AML-193 (cell line): Measurements from ENCODE around the gene CYTH4.
A peak's percentile ranks its signal among the peaks of the same experiment; 100 is the strongest.

Experiments used
- DNase-seq, 2 experiments: peaks; one replicate each; lab custom pipeline; 2025; lab: John Stamatoyannopoulos, UW

The CYTH4 gene

DNA sequence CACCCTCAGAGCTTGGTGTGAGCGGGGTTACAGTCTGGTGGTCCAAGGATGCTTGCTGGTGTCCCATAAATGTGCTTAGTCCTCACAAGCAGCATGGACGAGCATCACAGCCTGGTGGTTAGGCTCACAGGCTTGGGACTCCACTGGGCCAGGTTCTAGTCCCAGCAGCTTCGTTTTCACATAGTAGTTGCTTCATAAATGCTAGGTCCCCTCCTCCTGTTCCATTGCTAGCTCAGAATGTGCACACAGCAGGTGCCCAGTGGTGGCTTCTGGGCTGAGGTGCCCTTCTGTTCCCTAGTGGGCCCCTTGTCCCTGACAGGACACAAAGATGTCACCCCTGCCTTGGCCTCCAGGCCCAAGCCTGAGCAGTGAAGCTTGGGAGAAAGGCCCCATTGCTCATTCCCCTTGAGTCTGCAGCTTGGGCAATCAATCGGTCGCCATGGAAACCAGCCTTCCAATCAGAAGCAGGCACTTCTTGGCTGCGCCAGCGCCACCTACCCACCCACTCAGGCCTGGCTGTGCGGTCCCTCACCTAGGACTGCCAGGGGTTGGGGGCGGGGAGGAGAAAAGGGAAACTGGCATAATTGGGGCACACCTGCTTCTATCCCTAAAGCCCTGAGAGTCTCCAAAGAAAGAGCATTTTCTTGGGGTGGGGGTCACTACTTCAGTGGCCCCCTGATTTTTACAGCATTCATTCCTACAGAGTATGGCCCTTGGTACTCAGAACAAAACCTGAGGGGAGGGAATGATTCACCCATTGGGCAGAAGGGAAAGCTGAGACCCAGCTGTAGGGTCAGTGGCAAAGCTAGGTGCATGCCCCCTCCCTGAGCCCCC is 48.1 kb downstream of the CYTH4 start:
- DNase-seq, result peak; percentile 38 to 56

DNA sequence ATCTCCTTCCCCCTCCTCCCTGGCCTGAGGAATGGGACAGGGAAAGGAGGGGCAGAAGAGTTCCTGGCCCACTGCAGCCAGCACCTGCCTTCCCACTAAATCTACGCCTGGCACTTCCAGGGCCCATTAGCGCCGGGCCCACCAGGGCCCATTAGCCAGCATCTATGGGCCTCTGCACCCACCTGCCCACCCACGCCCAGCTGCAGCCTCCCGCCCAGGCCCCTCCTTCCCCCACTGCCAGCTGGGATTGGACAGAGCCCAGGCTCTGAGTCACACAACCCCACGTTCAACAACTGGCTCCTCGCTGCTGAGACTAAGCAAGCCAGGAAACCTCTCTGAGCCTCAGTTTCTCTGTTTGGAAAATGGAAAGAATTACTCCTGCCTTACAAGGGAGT is 48.7 kb downstream of the CYTH4 start:
- DNase-seq, result no peak

DNA sequence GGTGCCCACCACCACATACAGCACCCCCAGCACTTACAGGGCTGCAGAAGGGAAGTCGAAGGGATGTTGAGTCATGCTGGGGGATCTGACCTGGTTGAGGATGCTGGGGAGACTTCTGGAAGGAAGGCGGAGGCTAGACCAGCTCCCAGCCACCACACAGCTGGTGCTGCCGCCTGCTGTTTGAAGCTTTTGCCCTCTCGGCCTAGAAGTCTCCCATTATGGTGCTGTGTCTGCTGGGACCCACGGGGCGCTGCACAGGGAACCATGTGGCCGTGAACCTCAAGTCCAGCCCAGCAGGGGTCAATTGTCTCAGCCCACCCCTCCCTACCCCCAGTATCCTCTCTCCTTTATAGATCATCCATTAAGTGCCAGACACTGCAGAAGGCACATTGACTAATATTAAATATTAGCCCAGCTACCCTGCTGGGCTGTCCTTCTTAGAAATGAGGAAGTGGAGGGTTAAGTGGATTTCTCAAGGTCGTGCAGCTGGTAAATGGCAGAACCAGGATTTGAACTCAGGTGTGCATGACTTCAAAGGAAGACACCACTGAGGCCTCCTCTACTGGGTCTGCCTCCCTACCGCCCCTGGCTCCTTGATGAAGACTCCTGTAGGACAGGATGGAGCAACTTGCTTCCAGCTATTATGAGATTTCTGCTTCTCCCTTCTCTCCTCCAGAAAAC is 49.7 kb downstream of the CYTH4 start:
- peak; percentile 41 to 60 for DNase-seq

DNA sequence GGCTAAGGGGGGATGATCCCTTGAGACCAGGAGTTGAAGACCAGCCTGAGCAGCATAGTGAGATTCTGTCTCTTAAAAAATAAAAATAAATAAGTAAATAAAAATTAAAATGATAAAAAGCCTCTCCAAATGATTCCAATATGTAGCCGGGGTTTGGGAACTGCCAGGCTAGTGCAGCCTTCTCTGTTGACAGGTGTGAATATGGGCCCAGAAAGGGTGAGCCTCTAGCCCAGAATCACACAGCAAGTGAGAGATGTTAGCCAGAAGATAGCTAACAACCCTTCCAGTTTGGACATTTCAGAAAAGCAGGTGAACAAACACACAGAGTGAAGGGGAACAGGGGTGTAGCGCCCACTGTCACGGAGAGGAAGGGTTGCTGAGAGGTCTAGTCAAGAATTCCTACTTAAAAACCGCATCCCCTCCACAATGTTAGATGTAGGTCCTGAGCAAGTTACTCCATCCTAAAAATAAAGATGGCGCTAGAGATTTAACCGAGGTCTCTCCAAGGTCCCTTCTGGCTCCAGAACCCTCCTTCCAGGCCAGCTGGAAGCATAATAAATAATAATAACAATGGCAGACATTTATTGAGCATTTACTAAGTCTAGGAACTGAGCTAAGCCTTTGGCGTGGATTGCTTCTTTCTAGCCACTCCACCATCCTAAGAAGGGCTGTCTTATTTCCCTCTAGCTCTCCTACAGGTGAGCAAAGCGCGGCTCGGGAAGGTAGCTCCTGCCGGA is 51.6 kb downstream of the CYTH4 start:
- DNase-seq, result no peak

DNA sequence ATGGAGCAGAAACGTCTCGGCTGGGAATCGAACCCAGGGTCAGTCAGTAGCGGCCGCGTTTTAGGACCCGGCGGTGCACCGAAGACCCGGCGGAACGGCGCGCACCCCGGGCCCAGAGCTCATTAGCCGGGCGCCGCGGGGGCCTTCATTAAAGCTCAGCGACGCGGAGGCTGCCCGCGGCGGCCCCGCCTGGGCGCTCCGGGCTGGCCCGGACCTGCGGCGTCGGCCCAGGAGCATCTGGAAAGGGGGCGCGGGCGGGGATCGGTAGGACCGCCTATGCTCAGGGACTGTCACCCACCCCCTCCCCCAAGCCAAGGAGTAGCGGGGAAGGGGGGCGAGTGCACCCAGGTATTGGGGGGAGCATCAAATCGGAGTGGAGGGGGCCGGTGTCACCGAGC is 52.2 kb downstream of the CYTH4 start:
- no peak for DNase-seq

DNA sequence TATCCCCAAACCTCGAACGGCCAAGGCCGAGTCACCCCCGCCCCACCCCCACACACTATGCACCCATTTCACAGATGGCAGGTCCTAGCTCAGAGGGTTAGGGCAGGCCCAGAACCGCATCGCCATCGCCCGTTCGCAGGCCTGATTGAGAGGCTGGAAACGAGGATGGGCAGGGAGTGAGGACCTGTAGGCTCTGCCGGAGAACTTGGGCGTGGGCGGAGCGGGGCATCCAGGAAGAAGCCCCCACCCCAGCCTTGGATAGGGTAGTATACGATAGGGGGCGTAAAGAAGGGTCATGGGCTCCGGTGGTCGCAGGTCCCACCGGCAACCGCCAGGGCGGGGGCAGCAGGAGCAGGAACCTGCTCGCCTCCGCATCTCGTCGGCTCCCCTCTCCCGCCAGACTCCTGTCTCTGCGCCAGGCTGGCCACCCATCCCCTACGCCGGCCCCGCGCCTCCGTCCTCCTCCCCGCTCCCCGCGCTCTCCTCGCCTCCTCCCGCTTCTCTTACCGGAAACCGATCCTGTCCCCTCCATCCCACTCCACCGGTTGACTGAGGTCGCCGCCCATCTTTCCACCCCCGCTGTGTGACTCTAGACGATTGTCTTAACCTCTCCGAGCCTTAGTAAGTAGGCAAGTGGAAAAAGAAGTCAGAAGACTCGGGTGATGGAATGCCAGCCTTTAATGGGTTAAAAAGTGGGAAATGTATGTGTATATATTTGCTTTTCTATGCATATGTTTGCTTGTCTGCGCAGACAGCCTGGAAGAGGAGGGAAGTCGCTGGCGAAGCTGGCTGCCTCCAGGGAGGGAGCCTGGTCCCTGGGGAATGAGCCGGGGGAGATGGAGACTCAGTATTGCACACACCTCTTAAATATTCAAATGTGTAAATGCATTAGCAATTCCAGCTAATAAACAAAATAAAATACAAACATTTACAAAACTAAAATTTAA is 52.8 kb downstream of the CYTH4 start:
- no peak for DNase-seq

DNA sequence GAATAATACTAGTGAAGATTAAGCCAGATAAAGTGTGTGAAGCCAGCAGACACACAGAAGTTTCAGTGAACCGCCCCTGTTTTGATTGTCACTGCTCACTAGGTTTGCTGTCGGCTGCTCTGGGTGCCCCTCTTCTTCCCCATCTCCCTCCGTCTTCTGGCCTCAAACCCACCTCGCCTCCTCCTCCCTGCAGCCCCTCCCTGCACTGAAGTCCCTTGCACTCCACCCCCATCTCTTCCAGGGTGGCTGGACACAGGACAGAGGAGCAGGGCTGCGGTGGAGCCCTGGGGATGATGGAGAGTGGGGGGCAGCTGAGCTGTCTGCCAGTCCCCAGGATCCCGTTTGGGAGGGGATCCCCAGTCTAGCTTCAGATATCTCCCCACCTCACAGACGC is 53.5 kb downstream of the CYTH4 start:
- DNase-seq, result no peak

DNA sequence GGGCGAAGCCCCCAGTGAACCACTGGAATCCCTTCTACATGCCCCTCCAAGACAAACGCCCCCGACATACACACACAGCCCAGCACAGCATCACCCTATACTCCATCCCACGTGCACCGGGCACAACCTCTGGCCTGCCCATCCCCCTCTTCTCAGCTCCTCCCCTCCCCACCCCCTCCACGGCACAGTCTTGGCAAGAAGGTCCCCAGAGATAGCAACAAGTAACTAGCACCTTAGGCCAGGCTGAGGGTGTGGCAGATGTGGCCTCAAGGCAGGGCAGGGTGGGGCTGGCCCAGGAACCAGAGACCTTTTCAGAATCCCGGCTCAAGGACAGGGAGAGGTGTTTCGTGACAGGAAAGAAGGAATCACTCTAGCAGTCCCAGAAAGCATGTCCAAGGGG is 54.3 kb downstream of the CYTH4 start:
- no peak for DNase-seq

DNA sequence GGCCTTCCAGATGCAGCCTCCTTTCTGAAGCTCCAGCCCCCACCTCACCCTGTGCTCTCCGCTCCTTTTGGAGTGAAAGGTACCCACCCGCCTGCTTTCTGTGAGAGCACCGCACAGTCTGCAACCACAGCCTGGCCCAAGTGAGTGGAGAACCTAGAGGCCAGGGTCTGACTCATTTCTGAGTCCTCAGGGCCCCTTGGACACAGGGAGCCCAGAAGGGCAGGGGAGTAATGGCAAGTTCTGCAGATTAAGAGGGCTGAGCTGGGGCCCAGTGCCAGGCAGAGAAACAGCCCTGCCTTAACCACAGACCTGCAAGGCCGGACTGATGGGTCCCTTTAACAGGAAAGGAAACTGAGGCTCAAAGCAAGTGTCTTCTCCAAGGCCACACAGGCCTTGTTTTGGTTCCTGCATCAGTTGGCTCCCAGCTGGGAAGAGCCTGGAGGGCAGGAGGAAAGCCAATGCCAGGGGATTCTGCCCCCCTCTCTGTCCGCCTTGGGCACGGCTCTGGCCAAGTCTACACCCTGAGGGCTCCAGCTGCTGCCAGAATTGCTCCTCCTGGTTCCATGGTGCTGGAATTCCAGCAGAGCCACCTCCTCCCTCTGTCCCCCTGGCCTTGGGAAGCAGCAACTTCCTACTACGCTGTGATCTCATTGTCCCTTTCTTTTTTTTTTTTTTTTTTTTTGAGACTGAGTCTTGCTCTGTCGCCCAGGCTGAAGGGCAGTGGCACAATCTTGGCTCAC is 55.1 kb downstream of the CYTH4 start:
- DNase-seq, result no peak

DNA sequence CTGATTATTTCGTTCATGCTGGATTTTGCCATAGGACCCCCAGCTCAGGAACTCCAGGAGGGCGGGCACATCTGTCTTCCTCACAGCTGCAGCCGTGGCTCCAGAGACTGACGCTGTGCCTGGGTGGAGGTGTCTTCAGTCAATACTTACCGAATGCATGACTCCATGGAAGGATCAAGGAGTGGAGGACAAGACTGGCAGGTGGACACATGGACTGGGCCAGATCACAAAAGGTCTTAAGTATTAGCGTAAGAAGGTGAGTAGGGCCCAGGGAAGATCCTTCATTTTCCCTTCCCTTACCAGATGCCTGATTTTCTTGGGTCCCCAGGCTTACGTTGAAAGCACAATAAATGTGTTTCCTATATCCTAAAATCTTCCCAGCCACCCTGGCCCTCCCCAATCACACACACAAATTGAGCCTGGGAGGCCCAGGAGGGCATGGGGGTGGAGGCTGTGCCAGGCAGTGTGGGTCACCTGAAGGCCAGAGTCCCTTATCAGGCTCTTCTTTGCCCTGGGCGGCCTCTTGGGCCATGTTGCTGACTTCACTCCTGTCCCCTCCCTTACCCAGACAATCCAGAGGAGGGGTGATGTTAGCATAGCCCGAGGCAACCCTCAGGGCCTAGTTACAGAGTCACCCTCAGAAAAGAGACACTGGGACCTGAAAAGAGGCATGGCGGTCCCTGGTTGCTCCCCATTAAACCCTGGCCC is 56.4 kb downstream of the CYTH4 start:
- no peak for DNase-seq

DNA sequence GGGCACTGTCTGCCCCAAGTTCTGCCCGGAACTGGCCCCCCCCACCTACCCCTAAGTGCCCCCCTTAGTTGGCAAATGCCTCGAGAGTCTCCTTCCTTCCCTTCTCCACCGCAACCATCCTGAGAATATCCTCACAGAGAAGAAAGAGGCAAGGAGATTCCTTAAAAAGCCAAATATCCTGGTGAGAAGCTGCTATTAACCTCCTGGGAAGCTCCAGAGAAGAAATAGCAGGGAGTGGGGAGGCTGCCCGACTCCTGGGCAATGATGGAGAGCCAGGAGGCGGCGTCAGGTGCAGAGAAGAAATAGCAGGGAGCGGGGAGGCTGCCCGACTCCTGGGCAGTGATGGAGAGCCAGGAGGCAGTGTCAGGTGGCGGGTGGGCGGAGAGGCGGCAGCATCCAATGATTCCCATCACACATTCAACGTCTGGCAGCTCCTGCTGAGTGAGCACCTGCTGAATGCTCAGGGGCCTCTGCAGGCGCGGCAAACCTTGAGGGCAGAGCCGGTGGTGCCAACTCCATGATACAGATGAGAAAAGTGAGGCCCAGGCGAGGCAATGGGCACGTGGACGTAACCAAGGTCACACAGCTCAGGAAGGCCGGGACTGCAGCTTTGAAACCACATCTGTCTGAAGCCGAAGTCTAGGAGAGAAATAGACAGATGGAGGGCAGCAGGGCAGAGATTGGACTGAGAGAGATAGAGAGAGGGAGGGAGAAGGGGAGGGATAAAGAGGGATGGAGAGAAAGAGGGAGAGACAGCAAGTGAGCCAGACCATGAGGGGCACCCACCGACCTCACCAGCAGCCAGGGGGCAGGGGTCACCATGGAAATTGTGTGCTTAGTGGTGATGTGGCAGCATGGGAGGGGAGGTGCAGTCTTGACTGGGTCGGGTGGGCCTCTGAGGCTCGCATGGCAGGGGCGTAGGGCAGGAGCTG is 58.3 kb downstream of the CYTH4 start:
- DNase-seq, result no peak

DNA sequence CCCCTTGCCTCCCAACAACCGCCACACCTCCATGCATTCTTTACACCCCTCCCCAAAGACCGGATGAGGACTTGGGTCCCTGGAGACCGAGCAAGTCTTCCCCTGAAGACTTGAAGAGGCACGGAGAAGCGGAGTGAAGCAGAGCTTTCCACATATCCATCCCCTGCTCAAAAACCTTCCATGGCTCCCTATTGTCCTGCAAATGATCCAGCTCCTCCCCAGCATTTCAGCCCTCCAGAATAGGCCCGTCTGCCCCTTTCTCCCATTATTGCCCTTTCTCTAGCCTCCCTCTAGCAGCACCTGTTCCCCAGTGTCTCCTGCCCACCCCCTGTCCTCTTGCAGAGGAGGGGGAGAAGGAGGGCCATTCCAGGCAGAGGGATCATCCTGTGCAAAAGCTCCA is 59.8 kb downstream of the CYTH4 start:
- no peak for DNase-seq

DNA sequence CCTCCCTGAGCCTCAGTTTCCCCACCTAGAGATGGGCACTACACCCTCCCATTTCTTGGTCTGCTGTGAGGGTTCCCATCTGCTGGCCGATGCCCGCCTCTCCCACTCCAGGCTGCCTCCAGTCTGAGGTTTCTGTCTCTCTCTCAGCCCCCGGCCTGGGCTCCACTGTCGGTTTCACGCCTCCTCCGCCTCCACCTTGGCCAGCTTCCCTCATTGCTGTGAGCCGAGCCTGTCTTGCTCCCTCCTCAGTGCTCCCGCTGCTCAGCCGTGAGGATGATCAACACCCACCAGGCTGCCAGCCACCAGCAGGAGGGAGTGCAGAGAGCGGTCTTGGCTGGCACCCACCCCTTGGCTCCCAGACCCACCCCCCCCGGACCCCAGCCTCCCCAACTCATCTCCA is 61.0 kb downstream of the CYTH4 start:
- DNase-seq, result no peak

DNA sequence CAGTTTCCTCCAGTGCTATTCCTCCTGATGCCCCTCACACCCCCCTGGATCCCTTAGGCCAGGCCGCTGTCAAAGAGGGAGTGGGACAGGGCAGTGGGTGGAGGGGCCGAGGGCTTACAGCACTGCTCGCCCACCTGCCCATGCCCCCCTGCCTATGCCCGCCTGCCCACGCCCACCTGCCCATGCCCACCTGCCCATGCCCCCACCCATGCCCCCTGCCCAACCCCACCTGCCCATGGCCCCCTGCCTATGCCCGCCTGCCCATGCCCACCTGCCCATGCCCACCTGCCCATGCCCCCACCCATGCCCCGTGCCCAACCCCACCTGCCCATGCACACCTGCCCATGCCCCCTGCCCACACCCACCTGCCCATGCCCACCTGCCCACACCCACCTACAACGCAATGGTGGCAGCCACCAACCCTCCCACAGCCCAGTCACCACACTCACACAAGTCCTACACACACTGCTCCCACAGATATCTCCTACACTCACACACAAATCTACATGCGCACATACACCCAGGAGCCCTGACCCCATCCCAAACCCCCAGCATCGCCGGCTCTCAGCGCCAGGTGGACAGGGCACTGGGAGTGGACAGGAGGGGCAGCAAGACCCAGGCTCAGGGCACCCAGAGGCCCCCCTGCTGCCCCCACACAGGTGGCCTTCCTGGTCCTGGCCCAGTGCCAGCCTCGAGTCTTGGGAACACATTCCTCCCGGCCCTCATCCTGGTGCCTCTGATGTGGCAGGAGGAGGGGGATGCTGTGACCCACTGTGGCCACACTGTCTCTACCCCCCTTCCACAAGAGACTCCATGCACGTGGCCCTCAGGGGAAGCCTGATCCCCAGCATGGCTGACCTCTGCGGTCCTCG is 61.8 kb downstream of the CYTH4 start:
- DNase-seq, result no peak

DNA sequence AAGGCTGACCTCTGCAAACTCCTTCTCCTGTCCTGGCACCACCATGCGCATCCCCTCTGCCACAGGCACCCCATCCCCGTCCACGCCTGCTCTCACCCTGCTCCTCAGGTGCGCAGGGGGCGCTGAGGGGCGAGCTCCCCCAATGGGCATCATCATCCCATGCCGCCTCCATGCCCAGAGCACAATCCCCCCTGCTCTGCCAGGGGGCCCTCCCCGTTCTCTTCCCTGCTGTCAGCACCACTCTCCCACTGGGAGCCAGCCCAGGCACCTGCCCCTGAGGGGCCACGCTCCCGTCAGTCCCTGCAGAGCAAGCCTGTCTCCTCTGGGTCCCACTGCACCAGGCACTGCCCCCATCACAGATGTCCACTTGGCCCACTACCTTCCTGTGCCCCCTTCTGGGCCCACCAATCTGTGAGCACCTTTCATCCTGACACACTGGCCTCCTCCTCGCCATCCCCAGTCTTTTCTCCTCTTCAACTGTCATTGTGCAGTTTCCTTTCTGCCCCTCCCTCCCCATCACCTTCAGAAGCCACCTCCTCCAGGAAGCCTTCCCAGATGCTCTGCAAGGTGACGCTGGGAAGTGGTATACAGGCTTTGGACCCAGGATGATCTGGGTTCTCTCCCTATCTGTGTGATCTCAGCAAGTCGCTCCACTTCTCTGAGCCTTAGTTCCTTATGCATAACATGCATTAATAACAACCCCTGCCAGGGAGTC is 62.6 kb downstream of the CYTH4 start:
- no peak for DNase-seq

DNA sequence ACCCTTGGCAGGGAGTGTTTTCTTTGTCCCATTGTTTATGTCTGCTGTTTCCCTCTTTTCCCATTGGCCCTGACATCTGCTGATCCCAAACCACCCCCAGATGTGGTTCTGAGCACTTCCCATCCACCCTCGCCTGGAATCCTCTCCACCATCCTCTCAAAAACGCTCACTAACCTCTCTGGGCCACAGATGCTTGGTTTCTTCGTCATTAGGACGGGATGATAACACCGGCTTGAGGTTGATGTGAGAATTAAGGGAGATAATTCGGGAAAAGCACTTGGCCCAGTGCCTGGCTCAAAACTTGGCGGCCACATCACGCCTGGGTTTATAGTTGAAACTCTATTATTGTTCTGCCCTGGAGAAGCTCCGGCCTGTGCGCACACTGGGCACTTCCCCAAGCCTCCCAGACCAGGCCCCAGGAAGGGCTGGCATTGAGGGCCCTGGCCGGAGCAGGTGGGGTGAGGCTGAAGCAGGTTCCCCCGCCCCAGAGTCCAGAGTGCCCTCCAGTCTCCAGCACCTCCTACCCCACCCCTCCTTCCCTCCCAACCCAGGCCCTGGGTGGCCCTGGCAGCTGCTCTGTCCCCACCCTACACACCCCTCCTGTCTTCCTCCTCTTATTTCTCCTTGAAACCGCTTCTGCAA is 63.7 kb downstream of the CYTH4 start:
- no peak for DNase-seq

DNA sequence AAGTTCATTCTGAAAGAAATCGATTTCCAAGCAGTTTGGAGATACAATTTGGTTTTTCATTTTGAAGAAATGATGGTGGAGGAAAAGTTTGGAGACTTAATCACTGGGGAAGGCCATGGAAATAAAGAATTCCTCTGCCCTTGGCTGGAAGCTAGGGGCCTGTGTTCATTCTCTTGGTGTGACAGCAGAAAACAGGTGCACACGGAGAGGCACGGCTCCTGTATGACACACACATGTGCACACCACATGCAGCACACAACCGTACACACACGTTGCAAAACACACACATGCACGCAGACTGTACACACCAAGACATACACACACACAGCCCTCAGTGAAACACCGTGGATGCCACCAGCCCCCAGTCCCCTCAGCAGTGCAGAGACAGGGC is 64.2 kb downstream of the CYTH4 start:
- no peak for DNase-seq
